Measurements from ENCODE around the gene MCU.

Gene MCU

GRCh38 chr10:72888151-72888638 is 196.3 kb downstream of the MCU start:
- Histone ChIP-seq H3K9me3 (no peaks in the 10 kb centered on the region), H3K4me1 (ENCODE audit: control insufficient read depth in 1 of 2, insufficient read depth in 1 of 2, low read depth in 1 of 2, low read length in 1 of 2) (peaks cover 14 to 16% of the 10 kb centered on the region in 2 experiments), H3K27me3 (no peaks in the 10 kb centered on the region), H3K4me3 (ENCODE audit: low read depth in 1 of 2, low read length in 1 of 2) (no peak overlapping the region), H3K36me3 (peaks cover 51% of the 10 kb centered on the region), H3K27ac (peak overlapping the region; percentile 76)
- TF ChIP-seq CTCF (IDR thresholded peaks at IDR 0.05): no peak

GRCh38 chr10:72889391-72889831 is 197.5 kb downstream of the MCU start:
- Histone ChIP-seq H3K4me3 (ENCODE audit: low read depth in 1 of 2, low read length in 1 of 2) (no peak overlapping the region), H3K27ac (no peak overlapping the region), H3K4me1 (ENCODE audit: control insufficient read depth in 1 of 2, insufficient read depth in 1 of 2, low read depth in 1 of 2, low read length in 1 of 2) (peaks cover 14 to 16% of the 10 kb centered on the region in 2 experiments), H3K27me3 (no peaks in the 10 kb centered on the region), H3K9me3 (no peaks in the 10 kb centered on the region), H3K36me3 (peaks cover 40% of the 10 kb centered on the region)
- TF ChIP-seq CTCF (IDR thresholded peaks at IDR 0.05): no peak

GRCh38 chr10:72890086-72890485 is 198.1 kb downstream of the MCU start:
- Histone ChIP-seq H3K4me3 (ENCODE audit: low read depth in 1 of 2, low read length in 1 of 2) (no peak overlapping the region), H3K27ac (no peak overlapping the region)
- TF ChIP-seq CTCF (IDR thresholded peaks at IDR 0.05): no peak

GRCh38 chr10:72893136-72893798 is 201.3 kb downstream of the MCU start, which contains the start of gene OIT3:
OIT3 (plus strand) TSS chr10:72893739; CDS start chr10:72893799, 60 bp downstream.
- no peaks in the 10 kb centered on the region for H3K9me3 ChIP-seq
- peaks cover 16% of the 10 kb centered on the region for H3K36me3 ChIP-seq
- peaks cover 4% of the 10 kb centered on the region for H3K27me3 ChIP-seq
- no peak within 1 kb of the TSS for H3K4me3 ChIP-seq (ENCODE audit: low read depth in 1 of 2, low read length in 1 of 2)
- H3K4me1 ChIP-seq (ENCODE audit: control insufficient read depth in 1 of 2, insufficient read depth in 1 of 2, low read depth in 1 of 2, low read length in 1 of 2): no peaks in the 10 kb centered on the region
- no peak for TF ChIP-seq CTCF (IDR thresholded peaks at IDR 0.05)
- H3K27ac ChIP-seq: no peak within 1 kb of the TSS

More at GRCh38 chr10:72890086-72890485, 198.1 kb downstream of the MCU start:
- peaks cover 14 to 16% of the 10 kb centered on the region in 2 experiments for H3K4me1 ChIP-seq (ENCODE audit: control insufficient read depth in 1 of 2, insufficient read depth in 1 of 2, low read depth in 1 of 2, low read length in 1 of 2)
- no peaks in the 10 kb centered on the region for H3K9me3 ChIP-seq
- peaks cover 34% of the 10 kb centered on the region for H3K36me3 ChIP-seq
- H3K27me3 ChIP-seq: no peaks in the 10 kb centered on the region

GRCh38 chr10:72895236-72895850 is 203.4 kb downstream of the MCU start:
- no peaks in the 10 kb centered on the region for H3K4me1 ChIP-seq (ENCODE audit: control insufficient read depth in 1 of 2, insufficient read depth in 1 of 2, low read depth in 1 of 2, low read length in 1 of 2)
- H3K9me3 ChIP-seq: no peaks in the 10 kb centered on the region
- TF ChIP-seq CTCF (IDR thresholded peaks at IDR 0.05): no peak
- H3K36me3 ChIP-seq: no peaks in the 10 kb centered on the region
- no peak overlapping the region for H3K27ac ChIP-seq
- no peak overlapping the region for H3K4me3 ChIP-seq (ENCODE audit: low read depth in 1 of 2, low read length in 1 of 2)
- H3K27me3 ChIP-seq: peaks cover 4% of the 10 kb centered on the region
